Tibial nerve (tissue), 4 donors: ENCODE data around the gene SMS.

Experiments
- EP300 ChIP-seq, 2 donors: sonication (generic); formaldehyde crosslinking; IDR thresholded peaks; one replicate each; pipeline ENCODE4 v1.6.1; 2017; ENCODE audit warnings: antibody characterized with exemption in 2 of 2, mild to moderate bottlenecking in 1 of 2
- POLR2A ChIP-seq, 2 donors: fragments of 450-650 bp; IDR thresholded peaks; one replicate each; pipeline ENCODE4 v1.6.1; 2017; ENCODE audit warnings: antibody characterized with exemption in 2 of 2, mild to moderate bottlenecking in 2 of 2, moderate library complexity in 2 of 2
- TF ChIP-seq, protein P1 (sequence below), 5 experiments: fragments of 200-600 bp in 3 of 5; fragments of 450-650 bp in 2 of 5; sonication (generic) in 3 of 5; IDR thresholded peaks; one replicate each; pipeline ENCODE4 v1.5.1; 2016 to 2019; ENCODE audit warnings: antibody characterized with exemption in 5 of 5, mild to moderate bottlenecking in 3 of 5, moderate library complexity in 2 of 5

DNA sequence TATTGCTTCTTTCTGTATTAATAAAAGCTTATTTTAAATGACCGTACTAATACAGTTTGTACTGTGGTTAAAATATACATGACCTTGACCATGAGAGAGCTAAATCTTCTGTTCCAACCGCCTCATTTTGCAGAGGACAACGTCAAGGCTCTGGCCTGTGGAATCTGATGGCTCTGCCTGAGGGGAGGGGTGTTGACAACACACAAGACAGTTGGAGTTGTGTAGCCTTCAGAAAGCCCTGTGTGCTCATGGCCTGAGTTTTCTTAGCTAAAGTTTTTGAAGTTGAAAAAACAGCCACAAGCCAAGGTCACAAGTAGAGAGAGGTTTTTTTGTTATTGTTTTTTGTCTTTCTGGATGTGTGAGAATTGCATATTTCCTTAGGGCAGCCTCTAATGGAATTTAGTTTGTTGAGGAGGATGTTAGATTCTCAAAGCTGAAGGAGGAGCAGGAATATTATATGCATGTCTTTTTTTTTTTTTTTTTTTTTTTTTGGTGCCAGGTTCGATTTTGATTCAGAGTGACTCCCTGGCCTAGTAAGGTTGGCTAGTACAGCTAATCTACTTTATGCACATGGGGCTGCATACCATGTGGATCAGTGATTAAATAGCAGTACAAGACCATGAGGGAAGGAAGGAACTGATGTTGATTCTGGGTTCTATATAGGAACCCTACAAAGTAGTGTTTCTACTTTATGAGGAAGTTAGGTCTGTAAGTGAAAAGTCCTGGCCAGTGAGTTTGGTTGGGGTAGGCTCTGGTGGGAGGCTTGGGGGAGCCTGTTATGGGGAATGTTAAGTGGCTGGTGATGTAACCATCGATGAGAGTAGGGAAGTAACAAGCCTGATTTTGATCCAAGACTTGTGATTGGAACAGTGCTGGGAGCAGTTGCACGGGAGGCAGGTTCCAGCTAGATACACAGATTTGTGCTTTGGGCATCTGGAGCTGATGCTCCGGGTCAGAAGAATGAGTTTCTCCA, 20.3 kb downstream of the SMS start:
- TF ChIP-seq POLR2A (IDR thresholded peaks at IDR 0.05) (no peak), EP300 (IDR thresholded peaks at IDR 0.05) (no peak)
- TF ChIP-seq, protein P1, sequence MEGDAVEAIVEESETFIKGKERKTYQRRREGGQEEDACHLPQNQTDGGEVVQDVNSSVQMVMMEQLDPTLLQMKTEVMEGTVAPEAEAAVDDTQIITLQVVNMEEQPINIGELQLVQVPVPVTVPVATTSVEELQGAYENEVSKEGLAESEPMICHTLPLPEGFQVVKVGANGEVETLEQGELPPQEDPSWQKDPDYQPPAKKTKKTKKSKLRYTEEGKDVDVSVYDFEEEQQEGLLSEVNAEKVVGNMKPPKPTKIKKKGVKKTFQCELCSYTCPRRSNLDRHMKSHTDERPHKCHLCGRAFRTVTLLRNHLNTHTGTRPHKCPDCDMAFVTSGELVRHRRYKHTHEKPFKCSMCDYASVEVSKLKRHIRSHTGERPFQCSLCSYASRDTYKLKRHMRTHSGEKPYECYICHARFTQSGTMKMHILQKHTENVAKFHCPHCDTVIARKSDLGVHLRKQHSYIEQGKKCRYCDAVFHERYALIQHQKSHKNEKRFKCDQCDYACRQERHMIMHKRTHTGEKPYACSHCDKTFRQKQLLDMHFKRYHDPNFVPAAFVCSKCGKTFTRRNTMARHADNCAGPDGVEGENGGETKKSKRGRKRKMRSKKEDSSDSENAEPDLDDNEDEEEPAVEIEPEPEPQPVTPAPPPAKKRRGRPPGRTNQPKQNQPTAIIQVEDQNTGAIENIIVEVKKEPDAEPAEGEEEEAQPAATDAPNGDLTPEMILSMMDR (IDR thresholded peaks at IDR 0.05): no peak
